Astrocyte of the spinal cord (primary cell): ENCODE results near the gene ALDH5A1.

Experiments used
- DNase-seq: peaks from one replicate; pipeline ENCODE4 v3.0.0; 2011; ENCODE audit warnings: low read depth, low spot score
- H3K4me3 ChIP-seq: 2 replicates; pipeline ENCODE4 v1.5.1; 2011; ENCODE audit warnings: low read depth, mild to moderate bottlenecking, low read length, moderate library complexity
- in situ Hi-C: cut with HindIII; loops from 2 replicates; pipeline ENCODE4 v1.10.0; 2017; ENCODE audit warnings: low sequenced_read_pairs
- TF ChIP-seq, protein P1 (sequence below): IDR thresholded peaks from 2 replicates; pipeline ENCODE4 v1.5.1; 2012; ENCODE audit warnings: low read depth, mild to moderate bottlenecking, low read length, inconsistent platforms

The ALDH5A1 gene

DNA sequence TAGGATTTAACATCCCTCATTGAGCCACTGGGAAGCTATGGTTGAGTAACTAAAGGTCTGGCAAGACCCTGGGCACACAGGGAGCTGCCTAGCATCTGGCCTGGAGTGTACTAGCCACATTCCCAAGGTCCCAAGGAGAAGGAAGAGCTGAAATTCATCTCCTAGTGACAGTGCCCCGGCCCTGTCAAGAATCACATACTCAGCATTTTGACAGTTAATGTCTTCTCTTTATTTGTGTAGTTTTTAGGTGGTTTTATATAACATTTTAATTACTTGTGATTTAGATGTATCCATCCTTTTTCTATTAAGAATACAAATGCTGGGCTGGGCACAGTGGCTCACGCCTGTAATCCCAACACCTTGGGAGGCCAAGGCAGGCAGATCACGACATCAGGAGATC lies 40.4 kb downstream of the ALDH5A1 start:
- TF ChIP-seq, protein P1, sequence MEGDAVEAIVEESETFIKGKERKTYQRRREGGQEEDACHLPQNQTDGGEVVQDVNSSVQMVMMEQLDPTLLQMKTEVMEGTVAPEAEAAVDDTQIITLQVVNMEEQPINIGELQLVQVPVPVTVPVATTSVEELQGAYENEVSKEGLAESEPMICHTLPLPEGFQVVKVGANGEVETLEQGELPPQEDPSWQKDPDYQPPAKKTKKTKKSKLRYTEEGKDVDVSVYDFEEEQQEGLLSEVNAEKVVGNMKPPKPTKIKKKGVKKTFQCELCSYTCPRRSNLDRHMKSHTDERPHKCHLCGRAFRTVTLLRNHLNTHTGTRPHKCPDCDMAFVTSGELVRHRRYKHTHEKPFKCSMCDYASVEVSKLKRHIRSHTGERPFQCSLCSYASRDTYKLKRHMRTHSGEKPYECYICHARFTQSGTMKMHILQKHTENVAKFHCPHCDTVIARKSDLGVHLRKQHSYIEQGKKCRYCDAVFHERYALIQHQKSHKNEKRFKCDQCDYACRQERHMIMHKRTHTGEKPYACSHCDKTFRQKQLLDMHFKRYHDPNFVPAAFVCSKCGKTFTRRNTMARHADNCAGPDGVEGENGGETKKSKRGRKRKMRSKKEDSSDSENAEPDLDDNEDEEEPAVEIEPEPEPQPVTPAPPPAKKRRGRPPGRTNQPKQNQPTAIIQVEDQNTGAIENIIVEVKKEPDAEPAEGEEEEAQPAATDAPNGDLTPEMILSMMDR, result no peak
- no peak overlapping the region for H3K4me3 ChIP-seq
- in situ Hi-C loops, result no loop called here
- no peak for DNase-seq

DNA sequence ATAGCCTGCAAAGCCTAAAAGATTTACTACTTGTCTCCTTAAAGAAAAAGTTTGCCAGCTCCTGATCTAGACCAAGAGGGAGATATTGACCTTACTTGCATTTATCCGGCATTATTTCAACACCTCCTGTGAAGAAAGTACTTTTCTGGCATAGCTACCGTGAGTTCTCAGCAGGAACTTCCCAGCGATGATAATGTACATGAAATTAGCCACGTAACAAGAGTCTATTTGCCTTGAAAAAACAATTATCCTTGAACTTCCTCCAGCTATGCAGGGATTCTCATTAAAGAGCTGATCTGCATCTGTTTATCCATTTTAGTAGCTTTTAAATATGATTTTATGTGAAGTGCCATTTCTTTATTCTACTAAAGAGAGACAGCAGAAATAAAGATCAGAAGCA lies 41.7 kb downstream of the ALDH5A1 start:
- H3K4me3 ChIP-seq, result no peak overlapping the region
- in situ Hi-C loops, result no loop called here
- no peak for DNase-seq
- TF ChIP-seq, protein P1, result no peak

DNA sequence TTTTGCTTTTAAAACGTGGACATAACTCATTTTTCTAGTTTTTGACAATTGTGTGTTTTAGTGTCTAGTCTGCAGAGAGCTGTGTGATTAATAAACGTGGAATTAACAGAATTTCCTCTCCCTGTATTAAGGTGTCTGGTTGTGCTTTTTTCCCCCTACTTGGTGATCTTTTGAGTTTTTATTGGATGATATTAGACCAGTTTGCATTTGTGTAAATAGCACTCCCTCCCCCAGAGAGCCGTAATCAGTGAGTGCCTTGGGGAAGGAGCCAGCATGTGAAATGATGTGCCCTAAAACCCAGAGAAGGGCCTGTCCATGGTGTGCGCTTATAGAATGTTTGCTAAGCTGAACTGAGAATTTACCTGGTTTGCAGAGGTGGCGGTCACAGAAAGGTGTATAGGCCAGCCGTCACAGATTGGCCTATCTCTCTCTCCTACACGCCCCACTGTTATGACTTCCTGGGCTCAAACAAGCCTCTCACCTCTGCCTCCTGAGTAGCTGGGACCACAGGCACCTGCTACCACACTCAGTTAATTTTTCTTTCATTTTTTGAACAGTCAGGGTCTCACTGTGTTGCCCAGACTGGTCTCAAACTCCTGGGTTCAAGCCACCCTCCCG lies 42.4 kb downstream of the ALDH5A1 start:
- H3K4me3 ChIP-seq, result no peak overlapping the region
- TF ChIP-seq, protein P1, result no peak
- DNase-seq, result no peak
- in situ Hi-C loops, result no loop called here

DNA sequence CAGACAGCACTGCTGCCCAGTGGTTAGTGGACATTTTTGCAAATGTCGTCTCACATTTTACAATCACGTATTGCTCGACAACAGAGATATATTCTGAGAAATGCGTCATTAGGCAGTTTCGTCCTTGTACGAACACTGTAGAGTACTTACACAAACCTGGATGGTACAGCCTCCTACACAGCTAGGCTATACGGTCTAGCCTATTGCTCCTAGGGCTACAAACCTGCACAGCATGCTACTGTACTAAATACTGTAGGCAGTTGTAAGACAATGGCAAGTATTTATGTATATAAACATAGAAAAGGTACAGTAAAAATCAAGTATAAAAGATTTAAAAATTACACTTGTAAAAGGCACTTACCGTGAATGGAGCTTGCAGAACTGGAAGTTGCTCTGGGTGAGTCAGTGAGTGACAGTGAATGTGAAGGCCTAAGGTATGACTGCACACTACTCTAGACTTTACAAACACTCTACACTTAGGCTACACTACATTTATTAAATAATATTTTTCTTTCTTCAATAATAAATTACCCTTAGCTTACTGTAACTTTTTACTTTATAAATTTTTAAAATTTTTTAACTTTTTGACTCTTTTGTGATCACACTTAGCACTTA lies 43.1 kb downstream of the ALDH5A1 start:
- TF ChIP-seq, protein P1, result no peak
- no peak overlapping the region for H3K4me3 ChIP-seq
- in situ Hi-C loops, result no loop called here
- no peak for DNase-seq

DNA sequence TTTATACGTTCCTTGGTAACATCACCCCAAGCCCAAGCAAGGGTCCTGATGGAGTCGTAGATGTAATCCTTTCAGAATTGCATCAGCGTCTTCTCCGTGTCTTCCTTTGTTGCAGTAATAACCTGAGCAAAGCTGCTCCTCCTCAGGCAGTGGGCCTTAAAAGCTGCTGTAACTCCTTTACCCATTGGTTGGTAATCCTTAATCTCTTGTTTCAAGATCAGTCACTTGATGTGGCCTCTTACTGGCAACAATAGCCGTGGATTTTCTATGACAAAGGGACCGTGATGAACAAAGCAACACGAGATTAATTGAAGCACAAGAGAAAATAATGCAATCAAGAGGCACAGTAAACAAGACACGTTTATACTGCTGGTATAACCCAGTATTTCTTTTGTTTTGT lies 44.6 kb downstream of the ALDH5A1 start:
- TF ChIP-seq, protein P1, result no peak
- in situ Hi-C loops, result no loop called here
- no peak for DNase-seq
- H3K4me3 ChIP-seq, result no peak overlapping the region

DNA sequence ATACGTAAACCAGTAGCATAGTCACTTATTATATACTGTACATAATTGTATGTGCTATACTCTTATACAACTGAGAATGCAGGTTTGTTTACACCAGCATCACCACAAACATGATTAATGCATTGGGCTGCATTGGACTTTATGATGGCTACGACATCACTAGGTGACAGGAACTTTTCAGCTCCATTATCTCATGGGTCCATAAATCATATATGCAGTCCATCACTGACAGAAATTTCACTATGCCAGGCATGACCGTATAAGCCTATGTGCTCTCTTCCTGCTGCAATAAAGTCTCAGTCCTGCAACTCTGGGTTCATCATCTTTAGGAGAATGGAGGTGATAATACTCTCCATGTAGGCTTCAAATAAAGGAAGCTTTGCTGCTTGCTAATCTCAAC lies 45.4 kb downstream of the ALDH5A1 start:
- in situ Hi-C loops, result no loop called here
- no peak overlapping the region for H3K4me3 ChIP-seq
- DNase-seq, result no peak
- TF ChIP-seq, protein P1, result no peak

DNA sequence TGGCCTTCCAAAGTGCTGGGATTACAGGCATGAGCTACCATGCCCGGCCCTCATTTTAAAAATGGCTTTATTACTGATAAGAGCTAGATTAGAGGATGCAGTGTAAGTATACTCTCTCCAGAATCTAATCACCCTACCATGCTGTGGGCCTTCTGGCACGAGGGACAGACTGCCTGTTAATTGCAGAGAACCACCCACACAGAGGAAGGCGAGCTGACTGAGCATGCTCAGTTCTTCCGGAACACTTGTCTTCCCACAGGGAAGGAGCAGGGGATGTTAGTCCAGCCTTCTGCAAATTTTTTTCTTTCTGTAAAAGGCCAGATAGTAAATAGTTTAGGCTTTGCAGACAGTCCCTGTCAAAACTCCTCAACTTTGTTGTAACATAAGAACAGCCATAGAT lies 48.9 kb downstream of the ALDH5A1 start:
- in situ Hi-C loops, result no loop called here
- DNase-seq, result no peak
- H3K4me3 ChIP-seq, result no peak overlapping the region
- TF ChIP-seq, protein P1, result no peak
